Ascending aorta (tissue), 2 donors: ENCODE measurements around the gene MGST2. TPM values are rescaled to one million over a fixed set of nuclear protein-coding genes. Genes with fewer than 3 reads are reported as not detected.

ENCODE experiments used
- DNase-seq, 2 donors: peaks; one replicate each; pipeline ENCODE4 v3.0.0-alpha.2; 2019; ENCODE audit warnings: low spot score in 2 of 2
- H3K27ac ChIP-seq, 2 donors: fragments of 200-600 bp; sonication (generic); one replicate each; pipeline ENCODE4 v1.5.1; 2016 to 2017; ENCODE audit warnings: mild to moderate bottlenecking in 1 of 2
- H3K27me3 ChIP-seq: fragments of 200-600 bp; sonication (generic); one replicate; pipeline ENCODE4 v1.5.1; 2017
- H3K36me3 ChIP-seq, 2 donors: fragments of 200-600 bp; sonication (generic); one replicate each; pipeline ENCODE4 v1.5.1; 2016
- H3K4me1 ChIP-seq, 2 donors: fragments of 200-600 bp; sonication (generic); one replicate each; pipeline ENCODE4 v1.5.1; 2016 to 2017; ENCODE audit warnings: mild to moderate bottlenecking in 1 of 2
- H3K4me3 ChIP-seq, 2 donors: fragments of 200-600 bp; sonication (generic); one replicate each; pipeline ENCODE4 v1.5.1; 2016 to 2017; ENCODE audit warnings: mild to moderate bottlenecking in 1 of 2
- H3K9me3 ChIP-seq, 2 donors: fragments of 200-600 bp; sonication (generic); one replicate each; pipeline ENCODE4 v1.5.1; 2016
- CTCF ChIP-seq, 3 experiments: fragments of 200-600 bp in 2 of 3; fragments of 450-650 bp in 1 of 3; sonication (generic) in 2 of 3; IDR thresholded peaks; one replicate each; pipeline ENCODE4 v1.5.1; 2016 to 2019; ENCODE audit warnings: antibody characterized with exemption in 3 of 3, mild to moderate bottlenecking in 1 of 3, moderate library complexity in 1 of 3
- intact Hi-C: fragments of 100-400 bp; cut with DNase I; formaldehyde crosslinking; loops from one replicate; pipeline ENCODE4 v1.15.1; 2023
- total RNA-seq: library from RNA; depleted of rRNA; stranded (reverse); fragments of >200 nt; gene quantifications from one replicate; pipeline ENCODE4 v1.1.0, GENCODE V29; 2016

Gene MGST2
- total RNA-seq, 1 donor from 2014 or later = 34.4 TPM

- TF ChIP-seq CTCF (IDR thresholded peaks at IDR 0.05) = no peak
- intact Hi-C loops = loop anchor here (1.0 to 10.0 kb wide), 3 partner anchors 81 to 788 kb away; partner anchors contain the start of gene ELMOD2
Observed at GRCh38 chr4:139736661-139737060, 71.0 kb downstream of the MGST2 start.

GRCh38 chr4:139738846-139739613 lies 73.4 kb downstream of the MGST2 start:
- Histone ChIP-seq H3K36me3 (no peaks in the 10 kb centered on the region), H3K4me1 (peaks cover 0 to 22% of the 10 kb centered on the region in 2 donors), H3K27ac (peak overlapping the region in 1 of 2 donors; percentile 13), H3K4me3 (no peak overlapping the region), H3K9me3 (no peaks in the 10 kb centered on the region), H3K27me3 (no peaks in the 10 kb centered on the region)
- TF ChIP-seq CTCF (IDR thresholded peaks at IDR 0.05) = no peak
- intact Hi-C loops = loop anchor here (1.0 to 10.0 kb wide), 3 partner anchors 78 to 786 kb away; partner anchors contain the start of gene ELMOD2
- DNase-seq = no peak

More at GRCh38 chr4:139736661-139737060, 71.0 kb downstream of the MGST2 start:
- Histone ChIP-seq H3K36me3 (no peaks in the 10 kb centered on the region), H3K9me3 (no peaks in the 10 kb centered on the region), H3K4me1 (peaks cover 0 to 27% of the 10 kb centered on the region in 2 donors), H3K27ac (peak overlapping the region; percentile 69 to 81), H3K4me3 (no peak overlapping the region), H3K27me3 (no peaks in the 10 kb centered on the region)
- no peak for DNase-seq

GRCh38 chr4:139740121-139740520 lies 74.5 kb downstream of the MGST2 start:
- Histone ChIP-seq H3K27ac (peak overlapping the region; percentile 71 to 77), H3K27me3 (no peaks in the 10 kb centered on the region), H3K9me3 (no peaks in the 10 kb centered on the region), H3K36me3 (no peaks in the 10 kb centered on the region), H3K4me3 (peak overlapping the region in 1 of 2 donors; percentile 19), H3K4me1 (peaks cover 0 to 19% of the 10 kb centered on the region in 2 donors)
- intact Hi-C loops = loop anchor here (5.0 kb wide), 2 partner anchors 497 to 1392 kb away; partner anchors contain the start of gene RNF150
- DNase-seq = no peak
- no peak for TF ChIP-seq CTCF (IDR thresholded peaks at IDR 0.05)

GRCh38 chr4:139740531-139741041 lies 75.0 kb downstream of the MGST2 start:
- peak in 2 of 3 experiments; percentile 4 to 17 for TF ChIP-seq CTCF (IDR thresholded peaks at IDR 0.05)
- Histone ChIP-seq H3K9me3 (no peaks in the 10 kb centered on the region), H3K27me3 (no peaks in the 10 kb centered on the region), H3K4me3 (peak overlapping the region in 1 of 2 donors; percentile 19), H3K27ac (peak overlapping the region; percentile 71 to 77), H3K36me3 (no peaks in the 10 kb centered on the region), H3K4me1 (peaks cover 0 to 19% of the 10 kb centered on the region in 2 donors)
- intact Hi-C loops = loop anchor here (5.0 kb wide), 2 partner anchors 497 to 1392 kb away; partner anchors contain the start of gene RNF150
- DNase-seq = peak in 1 of 2 donors; percentile 83

GRCh38 chr4:139743027-139743426 lies 77.4 kb downstream of the MGST2 start:
- no peak overlapping the region for H3K27ac ChIP-seq
- H3K27me3 ChIP-seq = no peaks in the 10 kb centered on the region
- H3K36me3 ChIP-seq = no peaks in the 10 kb centered on the region
- no peak for TF ChIP-seq CTCF (IDR thresholded peaks at IDR 0.05)
- DNase-seq = no peak
- peaks cover 0 to 7% of the 10 kb centered on the region in 2 donors for H3K4me1 ChIP-seq
- intact Hi-C loops = loop anchor here (5.0 kb wide), 2 partner anchors 494 to 1389 kb away; partner anchors contain the start of gene RNF150
- no peak overlapping the region for H3K4me3 ChIP-seq
- H3K9me3 ChIP-seq = no peaks in the 10 kb centered on the region
